ENCODE data around the gene ZMYND15.

DNA sequence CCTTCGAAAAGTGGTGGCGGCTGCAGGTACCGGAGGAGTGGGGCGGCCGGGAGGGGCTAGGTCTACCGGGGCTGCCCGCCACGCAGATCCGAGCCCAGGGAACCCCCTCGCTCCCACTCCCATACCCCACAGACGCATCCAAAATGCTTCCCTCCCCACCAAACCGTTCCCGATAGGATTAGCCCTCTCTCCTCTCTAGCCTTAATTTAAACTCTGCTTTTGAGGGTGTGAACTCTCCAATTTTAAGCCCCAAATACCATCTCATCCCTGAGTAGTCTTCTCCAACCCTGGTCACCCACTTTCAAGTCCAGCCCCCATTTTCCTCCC, 355 bp downstream of the ZMYND15 start:
- no peak for TF ChIP-seq EZH2phosphoT487 (IDR thresholded peaks at IDR 0.05; ENCODE audit: unreplicated experiment)
- TF ChIP-seq, protein P1, sequence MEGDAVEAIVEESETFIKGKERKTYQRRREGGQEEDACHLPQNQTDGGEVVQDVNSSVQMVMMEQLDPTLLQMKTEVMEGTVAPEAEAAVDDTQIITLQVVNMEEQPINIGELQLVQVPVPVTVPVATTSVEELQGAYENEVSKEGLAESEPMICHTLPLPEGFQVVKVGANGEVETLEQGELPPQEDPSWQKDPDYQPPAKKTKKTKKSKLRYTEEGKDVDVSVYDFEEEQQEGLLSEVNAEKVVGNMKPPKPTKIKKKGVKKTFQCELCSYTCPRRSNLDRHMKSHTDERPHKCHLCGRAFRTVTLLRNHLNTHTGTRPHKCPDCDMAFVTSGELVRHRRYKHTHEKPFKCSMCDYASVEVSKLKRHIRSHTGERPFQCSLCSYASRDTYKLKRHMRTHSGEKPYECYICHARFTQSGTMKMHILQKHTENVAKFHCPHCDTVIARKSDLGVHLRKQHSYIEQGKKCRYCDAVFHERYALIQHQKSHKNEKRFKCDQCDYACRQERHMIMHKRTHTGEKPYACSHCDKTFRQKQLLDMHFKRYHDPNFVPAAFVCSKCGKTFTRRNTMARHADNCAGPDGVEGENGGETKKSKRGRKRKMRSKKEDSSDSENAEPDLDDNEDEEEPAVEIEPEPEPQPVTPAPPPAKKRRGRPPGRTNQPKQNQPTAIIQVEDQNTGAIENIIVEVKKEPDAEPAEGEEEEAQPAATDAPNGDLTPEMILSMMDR (conservative IDR thresholded peaks at IDR 0.05; ENCODE audit: low read depth in 2 of 2): no peak
- no peak for TF ChIP-seq CREB1 (CRISPR knock-in tag; IDR thresholded peaks at IDR 0.05; ENCODE audit: low read depth)
- TF ChIP-seq JUNB (IDR thresholded peaks at IDR 0.05; ENCODE audit: unreplicated experiment): no peak
- TF ChIP-seq STAT1 (IDR thresholded peaks at IDR 0.05; ENCODE audit: unreplicated experiment): no peak
- no peak for TF ChIP-seq EZH2 (IDR thresholded peaks at IDR 0.05; ENCODE audit: low read depth, unreplicated experiment)
- TF ChIP-seq, protein P2, sequence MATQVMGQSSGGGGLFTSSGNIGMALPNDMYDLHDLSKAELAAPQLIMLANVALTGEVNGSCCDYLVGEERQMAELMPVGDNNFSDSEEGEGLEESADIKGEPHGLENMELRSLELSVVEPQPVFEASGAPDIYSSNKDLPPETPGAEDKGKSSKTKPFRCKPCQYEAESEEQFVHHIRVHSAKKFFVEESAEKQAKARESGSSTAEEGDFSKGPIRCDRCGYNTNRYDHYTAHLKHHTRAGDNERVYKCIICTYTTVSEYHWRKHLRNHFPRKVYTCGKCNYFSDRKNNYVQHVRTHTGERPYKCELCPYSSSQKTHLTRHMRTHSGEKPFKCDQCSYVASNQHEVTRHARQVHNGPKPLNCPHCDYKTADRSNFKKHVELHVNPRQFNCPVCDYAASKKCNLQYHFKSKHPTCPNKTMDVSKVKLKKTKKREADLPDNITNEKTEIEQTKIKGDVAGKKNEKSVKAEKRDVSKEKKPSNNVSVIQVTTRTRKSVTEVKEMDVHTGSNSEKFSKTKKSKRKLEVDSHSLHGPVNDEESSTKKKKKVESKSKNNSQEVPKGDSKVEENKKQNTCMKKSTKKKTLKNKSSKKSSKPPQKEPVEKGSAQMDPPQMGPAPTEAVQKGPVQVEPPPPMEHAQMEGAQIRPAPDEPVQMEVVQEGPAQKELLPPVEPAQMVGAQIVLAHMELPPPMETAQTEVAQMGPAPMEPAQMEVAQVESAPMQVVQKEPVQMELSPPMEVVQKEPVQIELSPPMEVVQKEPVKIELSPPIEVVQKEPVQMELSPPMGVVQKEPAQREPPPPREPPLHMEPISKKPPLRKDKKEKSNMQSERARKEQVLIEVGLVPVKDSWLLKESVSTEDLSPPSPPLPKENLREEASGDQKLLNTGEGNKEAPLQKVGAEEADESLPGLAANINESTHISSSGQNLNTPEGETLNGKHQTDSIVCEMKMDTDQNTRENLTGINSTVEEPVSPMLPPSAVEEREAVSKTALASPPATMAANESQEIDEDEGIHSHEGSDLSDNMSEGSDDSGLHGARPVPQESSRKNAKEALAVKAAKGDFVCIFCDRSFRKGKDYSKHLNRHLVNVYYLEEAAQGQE (IDR thresholded peaks at IDR 0.05; ENCODE audit: unreplicated experiment): no peak
- TF ChIP-seq NANOG (IDR thresholded peaks at IDR 0.05; ENCODE audit: borderline replicate concordance): no peak
- no peak for TF ChIP-seq POLR2AphosphoS5 (IDR thresholded peaks at IDR 0.05; ENCODE audit: low read depth)
- TF ChIP-seq ZNF331 (CRISPR knock-in tag; IDR thresholded peaks at IDR 0.05; ENCODE audit: low read depth): no peak
- TF ChIP-seq, protein P3, sequence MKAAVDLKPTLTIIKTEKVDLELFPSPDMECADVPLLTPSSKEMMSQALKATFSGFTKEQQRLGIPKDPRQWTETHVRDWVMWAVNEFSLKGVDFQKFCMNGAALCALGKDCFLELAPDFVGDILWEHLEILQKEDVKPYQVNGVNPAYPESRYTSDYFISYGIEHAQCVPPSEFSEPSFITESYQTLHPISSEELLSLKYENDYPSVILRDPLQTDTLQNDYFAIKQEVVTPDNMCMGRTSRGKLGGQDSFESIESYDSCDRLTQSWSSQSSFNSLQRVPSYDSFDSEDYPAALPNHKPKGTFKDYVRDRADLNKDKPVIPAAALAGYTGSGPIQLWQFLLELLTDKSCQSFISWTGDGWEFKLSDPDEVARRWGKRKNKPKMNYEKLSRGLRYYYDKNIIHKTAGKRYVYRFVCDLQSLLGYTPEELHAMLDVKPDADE (IDR thresholded peaks at IDR 0.05): no peak

Data from GM23338 (cell line).